Astrocyte (in vitro differentiated cells and primary cell): ENCODE data around the gene ACD. TPM values are rescaled to one million over a fixed set of nuclear protein-coding genes. Genes with fewer than 3 reads are reported as not detected.

ENCODE experiments used
- DNase-seq: peaks from one replicate; pipeline ENCODE4 v3.0.0-alpha.2; 2010; ENCODE audit warnings: low read depth
- FAIRE-seq: peaks from 2 replicates; lab custom pipeline; 2011; peaks lifted over from hg19 to GRCh38; lab: Jason Lieb, UNC
- H2AFZ ChIP-seq: 2 replicates; pipeline ENCODE4 v1.6.0; 2012; ENCODE audit warnings: low read depth, low read length, inconsistent platforms
- H3K27ac ChIP-seq: 2 replicates; pipeline ENCODE4 v1.5.1; 2011; ENCODE audit warnings: low read depth, low read length, inconsistent platforms
- H3K27me3 ChIP-seq: 2 replicates; pipeline ENCODE4 v1.6.0; 2011; ENCODE audit warnings: low read length, inconsistent platforms; ENCODE audit not compliant: insufficient read depth
- H3K36me3 ChIP-seq: 2 replicates; pipeline ENCODE4 v1.5.1; 2011; ENCODE audit warnings: low read length, inconsistent platforms; ENCODE audit not compliant: insufficient read depth
- H3K4me1 ChIP-seq: 2 replicates; pipeline ENCODE4 v1.5.1; 2011; ENCODE audit warnings: low read length, inconsistent platforms; ENCODE audit not compliant: insufficient read depth
- H3K4me2 ChIP-seq: 2 replicates; pipeline ENCODE4 v1.6.0; 2012; ENCODE audit warnings: low read length, inconsistent platforms
- H3K4me3 ChIP-seq: 2 replicates; pipeline ENCODE4 v1.5.1; 2011; ENCODE audit warnings: low read depth, mild to moderate bottlenecking, low read length, inconsistent platforms; ENCODE audit not compliant: insufficient read depth
- H3K79me2 ChIP-seq: 2 replicates; pipeline ENCODE4 v1.6.0; 2012; ENCODE audit warnings: mild to moderate bottlenecking, low read length, inconsistent platforms; ENCODE audit not compliant: insufficient read depth
- H3K9ac ChIP-seq: 2 replicates; pipeline ENCODE4 v1.6.0; 2012; ENCODE audit warnings: mild to moderate bottlenecking, low read length, inconsistent platforms
- H3K9me3 ChIP-seq: 2 replicates; pipeline ENCODE4 v1.5.1; 2012; ENCODE audit warnings: low read depth, mild to moderate bottlenecking, low read length, inconsistent platforms; ENCODE audit not compliant: insufficient read depth
- H4K20me1 ChIP-seq: 2 replicates; pipeline ENCODE4 v1.6.0; 2012; ENCODE audit warnings: low read length, inconsistent platforms; ENCODE audit not compliant: insufficient read depth
- H3K27ac Mint-ChIP-seq: one replicate; pipeline ENCODE4 v1.8.0; 2021; ENCODE audit warnings: mild to moderate bottlenecking, mixed read lengths; ENCODE audit not compliant: unreplicated experiment
- H3K27me3 Mint-ChIP-seq: one replicate; pipeline ENCODE4 v1.8.0; 2021; ENCODE audit warnings: low read depth, mixed read lengths; ENCODE audit not compliant: unreplicated experiment
- H3K36me3 Mint-ChIP-seq: one replicate; pipeline ENCODE4 v1.8.0; 2021; ENCODE audit warnings: low read depth, mixed read lengths; ENCODE audit not compliant: unreplicated experiment
- H3K4me1 Mint-ChIP-seq: one replicate; pipeline ENCODE4 v1.8.0; 2021; ENCODE audit warnings: low read depth, mixed read lengths; ENCODE audit not compliant: unreplicated experiment
- H3K4me3 Mint-ChIP-seq: one replicate; pipeline ENCODE4 v1.8.0; 2021; ENCODE audit warnings: mild to moderate bottlenecking, moderate library complexity, mixed read lengths; ENCODE audit not compliant: unreplicated experiment
- H3K9me3 Mint-ChIP-seq: one replicate; pipeline ENCODE4 v1.8.0; 2021; ENCODE audit warnings: mild to moderate bottlenecking, mixed read lengths; ENCODE audit not compliant: unreplicated experiment
- CTCF ChIP-seq: IDR thresholded peaks from 2 replicates; pipeline ENCODE4 v1.5.1; 2011; ENCODE audit warnings: low read depth, mild to moderate bottlenecking, inconsistent platforms, low read length, moderate library complexity; ENCODE audit not compliant: insufficient read depth
- EZH2 ChIP-seq: IDR thresholded peaks from 2 replicates; pipeline ENCODE4 v1.6.1; 2012; ENCODE audit warnings: mild to moderate bottlenecking, low read length, inconsistent platforms; ENCODE audit not compliant: insufficient read depth
- total RNA-seq: library from RNA; stranded (reverse); gene quantifications from 2 replicates; pipeline ENCODE4 v1.2.1, GENCODE V29; 2021

Gene ACD
- total RNA-seq, 1 donor from 2014 or later = 11.8 TPM

- no peak for FAIRE-seq
- Histone ChIP-seq H3K9me3 (no peaks in the 10 kb centered on the region), H4K20me1 (peaks cover 19% of the 10 kb centered on the region), H2AFZ (no peak overlapping the region), H3K27ac (no peak overlapping the region), H3K4me3 (no peak overlapping the region), H3K27me3 (peaks cover 16% of the 10 kb centered on the region), H3K4me1 (no peaks in the 10 kb centered on the region), H3K36me3 (peaks cover 19% of the 10 kb centered on the region), H3K9ac (no peak overlapping the region), H3K79me2 (no peaks in the 10 kb centered on the region), H3K4me2 (no peak overlapping the region)
- peaks cover 7% of the 10 kb centered on the region for H3K27me3 Mint-ChIP-seq
- H3K4me1 Mint-ChIP-seq = no peaks in the 10 kb centered on the region
- no peak overlapping the region for H3K4me3 Mint-ChIP-seq
- no peaks in the 10 kb centered on the region for H3K9me3 Mint-ChIP-seq
- TF ChIP-seq CTCF = no peak
- TF ChIP-seq EZH2 = no peak
- no peak overlapping the region for H3K27ac Mint-ChIP-seq
- peaks cover 6% of the 10 kb centered on the region for H3K36me3 Mint-ChIP-seq
- DNase-seq = no peak
Observed at GRCh38 chr16:67641779-67642708, 18.0 kb downstream of the ACD start.

- H3K79me2 ChIP-seq = no peaks in the 10 kb centered on the region
- DNase-seq (no peak), FAIRE-seq (no peak)
- Mint-ChIP-seq H3K27me3 (no peaks in the 10 kb centered on the region), H3K4me3 (no peak overlapping the region), H3K36me3 (peaks cover 11% of the 10 kb centered on the region), H3K27ac (no peak overlapping the region), H3K4me1 (no peaks in the 10 kb centered on the region), H3K9me3 (no peaks in the 10 kb centered on the region)
- no peaks in the 10 kb centered on the region for H3K4me1 ChIP-seq
- no peak overlapping the region for H3K4me3 ChIP-seq
- H3K27ac ChIP-seq = no peak overlapping the region
- no peaks in the 10 kb centered on the region for H3K27me3 ChIP-seq
- peaks cover 32% of the 10 kb centered on the region for H3K36me3 ChIP-seq
- no peak overlapping the region for H3K4me2 ChIP-seq
- no peaks in the 10 kb centered on the region for H3K9me3 ChIP-seq
- H4K20me1 ChIP-seq = peaks cover 34% of the 10 kb centered on the region
- H3K9ac ChIP-seq = no peak overlapping the region
- no peak overlapping the region for H2AFZ ChIP-seq
- TF ChIP-seq EZH2 = no peak
- TF ChIP-seq CTCF = no peak
Observed at GRCh38 chr16:67637625-67638024, 22.4 kb downstream of the ACD start.

- FAIRE-seq (no peak), DNase-seq (no peak)
- Histone ChIP-seq H2AFZ (no peak overlapping the region), H3K36me3 (peaks cover 39% of the 10 kb centered on the region), H3K9me3 (no peaks in the 10 kb centered on the region), H4K20me1 (peaks cover 41% of the 10 kb centered on the region), H3K4me1 (no peaks in the 10 kb centered on the region), H3K27ac (no peak overlapping the region), H3K9ac (no peak overlapping the region), H3K4me3 (no peak overlapping the region), H3K27me3 (no peaks in the 10 kb centered on the region), H3K79me2 (no peaks in the 10 kb centered on the region), H3K4me2 (no peak overlapping the region)
- no peak for TF ChIP-seq CTCF
- no peak for TF ChIP-seq EZH2
- Mint-ChIP-seq H3K27me3 (no peaks in the 10 kb centered on the region), H3K4me3 (no peak overlapping the region), H3K36me3 (peaks cover 12% of the 10 kb centered on the region), H3K9me3 (no peaks in the 10 kb centered on the region), H3K4me1 (no peaks in the 10 kb centered on the region), H3K27ac (no peak overlapping the region)
Observed at GRCh38 chr16:67636713-67637112, 23.3 kb downstream of the ACD start.
